Hepatocyte (in vitro differentiated cells): ENCODE data around the gene CREB5.

Source experiments
- EZH2 ChIP-seq: fragments of 200-600 bp; sonication (generic); IDR thresholded peaks from 2 replicates; pipeline ENCODE4 v1.6.1; 2016; ENCODE audit warnings: antibody characterized with exemption, mild to moderate bottlenecking, borderline replicate concordance
- EZH2phosphoT487 ChIP-seq: fragments of 200-600 bp; sonication (generic); IDR thresholded peaks from one replicate; pipeline ENCODE4 v1.6.1; 2018; ENCODE audit warnings: antibody characterized with exemption, mild to moderate bottlenecking, low read depth, moderate library complexity; ENCODE audit not compliant: unreplicated experiment, severe bottlenecking
- TF ChIP-seq, protein P1 (sequence below): fragments of 200-600 bp; sonication (generic); IDR thresholded peaks from 2 replicates; pipeline ENCODE4 v1.5.1; 2016; ENCODE audit warnings: antibody characterized with exemption, mild to moderate bottlenecking; ENCODE audit not compliant: poor library complexity

DNA sequence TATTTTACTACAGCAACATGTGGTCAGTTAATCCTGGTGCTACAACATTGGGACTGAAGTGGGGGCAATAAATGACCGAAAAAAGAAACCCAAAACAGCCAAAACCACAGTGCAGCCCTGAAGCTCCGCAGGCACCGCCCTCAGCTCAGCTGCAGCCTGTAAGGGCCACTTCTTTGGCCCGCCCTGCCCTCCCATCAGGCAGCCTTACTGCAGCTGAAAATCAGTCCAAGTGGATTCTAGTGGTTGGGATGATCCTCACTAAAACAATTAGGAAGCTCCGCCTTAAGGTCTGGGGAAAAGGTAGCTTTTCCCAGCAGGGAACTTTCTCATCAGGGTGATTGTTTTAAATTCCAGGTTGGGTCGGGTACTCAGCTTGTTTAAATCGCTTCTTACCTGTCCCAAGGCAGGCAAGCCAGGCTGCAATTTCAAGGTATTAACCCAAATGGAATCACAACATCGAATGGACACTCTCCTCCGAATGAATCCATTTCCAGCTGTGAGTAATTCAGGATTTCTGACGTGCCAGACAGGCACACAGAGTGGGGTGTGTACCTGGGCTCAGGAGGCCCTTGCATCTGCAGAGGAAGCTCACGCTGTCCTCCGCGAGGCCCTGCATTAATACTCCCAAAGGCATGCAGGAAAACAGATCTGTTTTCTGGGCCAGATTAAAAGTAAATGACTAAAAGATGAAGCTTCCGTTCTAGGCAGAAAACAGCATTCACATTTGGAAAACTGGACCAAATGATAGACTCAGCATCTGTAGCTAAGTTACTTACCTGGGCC, 104.3 kb downstream of the CREB5 start:
- TF ChIP-seq, protein P1, sequence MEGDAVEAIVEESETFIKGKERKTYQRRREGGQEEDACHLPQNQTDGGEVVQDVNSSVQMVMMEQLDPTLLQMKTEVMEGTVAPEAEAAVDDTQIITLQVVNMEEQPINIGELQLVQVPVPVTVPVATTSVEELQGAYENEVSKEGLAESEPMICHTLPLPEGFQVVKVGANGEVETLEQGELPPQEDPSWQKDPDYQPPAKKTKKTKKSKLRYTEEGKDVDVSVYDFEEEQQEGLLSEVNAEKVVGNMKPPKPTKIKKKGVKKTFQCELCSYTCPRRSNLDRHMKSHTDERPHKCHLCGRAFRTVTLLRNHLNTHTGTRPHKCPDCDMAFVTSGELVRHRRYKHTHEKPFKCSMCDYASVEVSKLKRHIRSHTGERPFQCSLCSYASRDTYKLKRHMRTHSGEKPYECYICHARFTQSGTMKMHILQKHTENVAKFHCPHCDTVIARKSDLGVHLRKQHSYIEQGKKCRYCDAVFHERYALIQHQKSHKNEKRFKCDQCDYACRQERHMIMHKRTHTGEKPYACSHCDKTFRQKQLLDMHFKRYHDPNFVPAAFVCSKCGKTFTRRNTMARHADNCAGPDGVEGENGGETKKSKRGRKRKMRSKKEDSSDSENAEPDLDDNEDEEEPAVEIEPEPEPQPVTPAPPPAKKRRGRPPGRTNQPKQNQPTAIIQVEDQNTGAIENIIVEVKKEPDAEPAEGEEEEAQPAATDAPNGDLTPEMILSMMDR: no peak
- TF ChIP-seq EZH2phosphoT487 (no peak), EZH2 (no peak)
